Stimulated activated CD8-positive, alpha-beta memory T cell treated with anti-CD3 and anti-CD28 coated beads, Interleukin-4, amount 100 ng/mL, for 4 hours (primary cell): Measurements from ENCODE around the gene DIRAS2.

Experiments
- DNase-seq, 2 donors: peaks; one replicate each; pipeline ENCODE4 v3.0.0-alpha.2; 2020; ENCODE audit warnings: low read depth in 2 of 2, low spot score in 1 of 2

Gene DIRAS2

DNA sequence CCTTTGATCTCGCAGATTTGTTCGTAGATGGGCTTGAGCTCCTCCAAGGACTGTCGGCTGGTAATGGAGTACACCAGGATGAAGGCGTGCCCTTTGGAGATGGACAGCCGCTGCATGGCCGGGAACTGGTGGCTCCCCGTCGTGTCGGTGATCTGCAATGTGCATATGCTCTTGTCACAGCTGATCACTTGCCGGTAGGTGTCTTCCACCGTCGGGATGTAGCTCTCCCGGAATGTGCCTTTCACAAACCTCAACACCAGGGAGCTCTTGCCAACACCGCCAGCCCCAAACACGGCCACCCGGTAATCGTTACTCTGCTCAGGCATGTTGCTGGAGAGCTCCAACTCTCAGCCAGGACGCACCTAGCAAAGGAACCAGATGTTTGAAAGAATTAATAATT, 29.1 kb downstream of the DIRAS2 start:
- no peak for DNase-seq

DNA sequence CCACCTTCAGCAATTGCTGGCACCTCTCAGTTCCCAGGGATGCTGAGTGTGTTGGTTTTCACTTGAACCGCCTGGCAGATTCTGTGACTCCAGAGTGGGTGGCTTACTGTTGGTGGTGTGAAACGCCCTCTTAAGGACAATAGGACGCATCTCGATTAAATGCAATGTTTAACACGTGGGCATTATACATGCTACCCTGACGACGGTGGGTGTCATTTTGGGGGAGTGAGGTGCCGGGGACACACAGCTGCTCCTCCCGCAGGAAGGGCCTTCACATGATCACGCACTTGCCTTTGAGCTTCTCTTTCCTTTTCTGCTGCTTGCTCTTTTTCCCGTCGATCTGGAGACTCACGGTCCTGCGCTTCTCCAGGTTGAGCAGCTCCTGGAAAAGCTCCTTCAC, 29.7 kb downstream of the DIRAS2 start:
- no peak for DNase-seq

DNA sequence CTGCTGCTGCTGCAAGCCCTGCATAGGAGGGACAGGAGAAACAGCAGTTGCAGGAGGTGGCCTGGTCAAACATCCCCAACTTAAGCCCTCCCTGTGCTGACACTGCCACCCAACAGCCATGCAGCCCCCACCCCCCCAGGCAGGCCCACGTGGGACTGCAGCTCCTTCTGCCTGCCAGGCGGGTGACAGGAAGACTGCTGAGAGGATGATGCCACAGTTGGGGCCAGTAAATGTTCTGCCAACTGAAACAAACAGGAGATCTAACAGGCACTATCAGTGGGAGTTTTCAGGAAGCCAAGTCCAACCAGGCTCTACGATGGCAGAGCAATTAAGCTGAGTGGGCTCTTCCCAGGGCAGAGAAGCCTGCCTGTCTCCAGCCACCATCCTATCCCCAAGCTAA, 31.1 kb downstream of the DIRAS2 start:
- DNase-seq = no peak

DNA sequence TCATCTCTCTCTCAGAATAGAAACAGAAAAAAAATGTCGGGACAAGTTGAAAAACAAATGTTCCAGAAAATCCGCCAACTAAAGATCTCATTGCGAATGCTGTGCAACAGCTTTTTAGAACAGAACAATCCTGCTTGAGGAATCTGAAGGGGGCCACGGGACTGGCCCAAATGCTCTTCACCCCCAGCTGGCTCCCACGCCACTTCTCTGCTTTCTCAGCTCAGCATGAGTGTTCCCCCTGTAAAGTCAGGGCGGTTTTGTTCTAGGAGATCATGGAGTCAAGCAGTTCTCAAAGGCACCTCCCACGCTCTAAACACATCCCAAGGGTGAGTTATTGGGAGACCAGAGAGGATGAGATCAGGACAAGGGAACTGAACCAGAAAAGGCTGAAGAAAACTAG, 31.5 kb downstream of the DIRAS2 start:
- no peak for DNase-seq

DNA sequence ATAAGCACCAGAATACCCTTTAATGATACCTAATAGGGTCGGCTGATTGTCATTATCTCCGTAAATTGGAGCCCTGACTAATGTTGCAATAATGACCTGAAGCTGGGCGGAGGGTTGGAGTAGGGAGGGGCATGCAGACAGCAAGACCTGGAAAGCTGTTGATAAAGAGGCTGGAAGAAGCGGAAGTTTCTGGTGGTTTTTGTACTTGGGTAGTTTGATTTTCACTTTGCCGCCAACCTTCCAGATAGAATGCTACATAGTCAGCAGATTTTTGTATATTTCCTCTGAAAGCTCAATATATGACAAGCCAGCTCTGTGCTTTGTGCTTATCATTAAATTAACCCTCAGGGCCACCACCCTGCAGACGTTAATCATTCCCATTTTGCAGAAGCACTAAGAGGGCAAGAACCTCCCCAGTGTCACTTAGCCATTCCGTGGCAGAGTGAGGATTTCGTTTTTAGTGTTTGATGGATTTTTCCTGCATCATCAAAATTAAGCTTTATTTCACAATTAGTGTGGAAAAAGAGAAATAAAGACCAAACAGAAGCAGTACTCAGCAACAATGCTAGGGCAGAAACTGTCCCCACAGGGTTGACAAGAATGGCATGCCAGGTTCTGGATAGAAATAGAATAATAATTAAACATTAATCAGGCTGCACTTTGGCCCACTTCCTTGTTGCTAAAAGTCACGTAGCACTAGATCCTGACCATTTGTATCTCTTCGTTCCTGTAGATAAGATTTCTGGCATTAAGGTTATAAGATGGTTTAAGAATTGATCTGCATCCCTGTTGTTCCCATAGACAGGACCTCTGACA, 34.7 kb downstream of the DIRAS2 start:
- DNase-seq = no peak

- no peak for DNase-seq
Observed at GRCh38 chr9:90600029-90600428, 42.6 kb downstream of the DIRAS2 start.

DNA sequence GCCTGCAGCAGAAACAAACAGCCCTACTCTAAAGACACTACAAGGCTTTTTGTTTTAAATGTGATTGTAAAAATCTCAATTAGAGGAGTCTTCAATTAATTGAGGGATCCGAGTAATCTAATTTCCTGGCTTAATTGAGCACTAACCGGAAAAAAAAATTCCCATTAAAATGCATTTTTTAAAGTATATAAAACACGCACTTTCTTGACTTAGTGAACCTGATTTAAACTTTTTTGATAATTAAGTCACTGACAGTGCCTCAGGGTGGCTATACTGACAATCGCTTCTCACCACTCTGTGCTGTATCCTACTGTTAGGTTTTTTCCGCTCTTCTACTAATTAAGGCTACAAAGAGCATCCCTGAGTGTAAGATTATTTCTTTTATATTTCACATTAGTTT, 44.4 kb downstream of the DIRAS2 start:
- DNase-seq = no peak

- DNase-seq = no peak
Observed at GRCh38 chr9:90593646-90594045, 49.0 kb downstream of the DIRAS2 start.

- no peak for DNase-seq
Observed at GRCh38 chr9:90580576-90580975, 62.0 kb downstream of the DIRAS2 start.

DNA sequence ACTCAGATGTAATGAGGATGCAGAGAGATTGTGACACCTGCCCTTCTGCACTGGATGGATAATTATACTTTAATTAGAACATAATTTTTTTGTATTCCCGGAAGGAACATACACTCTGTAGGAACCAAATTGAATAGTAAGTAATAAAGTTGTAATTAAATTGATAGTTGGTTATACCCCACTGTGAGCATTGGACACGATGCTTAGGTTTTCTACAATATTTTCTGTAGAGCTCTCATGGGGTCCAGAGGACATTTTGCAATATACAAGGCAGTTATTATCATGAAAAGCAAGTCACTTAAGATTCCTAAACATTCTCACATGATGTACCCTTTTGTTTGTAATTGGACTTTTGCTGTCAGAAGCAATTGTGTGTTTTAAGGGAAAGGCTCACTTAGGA, 63.4 kb downstream of the DIRAS2 start:
- DNase-seq = no peak

DNA sequence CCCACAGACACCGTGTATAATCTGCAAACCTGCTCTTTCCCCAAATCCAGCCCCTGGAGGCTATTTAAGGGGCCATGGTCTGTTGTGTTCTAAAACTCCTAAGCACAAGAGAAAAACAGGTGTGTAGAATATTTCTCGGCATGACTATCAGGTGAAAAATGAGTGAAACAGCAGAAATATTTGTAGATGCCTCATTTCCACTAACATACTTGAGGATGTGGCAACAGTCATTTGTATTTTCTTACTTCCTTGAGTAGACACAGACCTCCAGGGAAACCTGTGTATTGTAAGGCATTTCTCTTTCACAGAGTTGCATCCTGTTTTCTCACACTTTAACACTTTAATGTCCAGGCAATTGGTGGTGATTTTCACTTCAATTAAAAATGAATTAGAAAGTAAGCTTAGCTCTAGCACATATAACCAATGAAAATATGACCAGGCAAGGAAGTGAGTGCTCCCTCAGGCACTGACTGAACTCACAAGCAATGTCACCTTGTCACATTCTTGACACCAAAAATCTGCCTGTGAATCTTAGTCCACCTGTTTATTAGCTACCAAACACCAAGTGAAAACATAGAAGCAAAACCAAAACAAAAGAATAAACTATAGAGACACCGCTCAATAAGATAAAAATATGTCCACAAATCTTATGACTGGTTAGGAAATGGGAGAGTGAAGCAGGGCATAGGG, 64.4 kb downstream of the DIRAS2 start:
- DNase-seq = no peak

GRCh38 chr9:90569511-90569910, 73.1 kb downstream of the DIRAS2 start:
- no peak for DNase-seq

GRCh38 chr9:90568667-90569066, 74.0 kb downstream of the DIRAS2 start:
- DNase-seq = no peak

DNA sequence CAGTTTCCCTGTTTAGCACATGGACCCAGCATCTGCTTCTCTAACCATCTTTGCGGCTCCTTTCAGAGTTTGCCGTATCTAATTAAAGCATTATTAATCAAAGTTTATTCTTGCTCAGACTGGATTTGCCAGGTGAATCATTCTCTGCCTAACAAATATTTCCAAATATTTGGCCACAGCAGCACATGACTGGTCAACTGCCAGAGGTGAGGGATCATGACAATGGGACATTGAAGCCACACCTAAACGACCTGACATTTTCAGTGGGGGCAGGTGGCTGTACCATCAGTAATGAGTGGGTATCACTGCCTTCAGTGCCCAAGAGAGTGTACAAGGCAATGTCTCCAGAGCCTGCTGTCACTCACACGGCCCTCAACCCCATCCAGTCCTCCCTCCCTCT, 80.4 kb downstream of the DIRAS2 start:
- no peak for DNase-seq
